AG04449 (cell line): Measurements from ENCODE around the gene CRELD1.
"Not testable (repeated sequence)": the region's sequence is repeated elsewhere in the genome, so short reads cannot be mapped to it uniquely, and the experiment has no call there.

Source experiments
- CTCF ChIA-PET: fragments of 350-600 bp; formaldehyde crosslinking; extraction: SDS; loops from one replicate; lab custom pipeline; 2021; ENCODE audit warnings: antibody characterized with exemption; lab: Yijun Ruan, JAX
- POLR2A ChIA-PET: fragments of 400-600, 350-600 bp; formaldehyde crosslinking; extraction: SDS; loops from one replicate; lab custom pipeline; 2020; ENCODE audit warnings: antibody characterized with exemption, inconsistent platforms; lab: Yijun Ruan, JAX
- DNase-seq: peaks from one replicate; pipeline ENCODE4 v3.0.0-alpha.2; 2010; ENCODE audit warnings: low read depth, low spot score
- H3K4me3 ChIP-seq: 2 replicates; pipeline ENCODE4 v1.5.1; 2011; ENCODE audit warnings: low read depth, mild to moderate bottlenecking, control low read depth, low read length
- TF ChIP-seq, protein P1 (sequence below): IDR thresholded peaks from one replicate; pipeline ENCODE4 v1.5.1; 2011; ENCODE audit warnings: mild to moderate bottlenecking, moderate library complexity, low read length, control low read depth, inconsistent platforms; ENCODE audit not compliant: insufficient read depth; ENCODE audit errors: missing control alignments

The CRELD1 gene

DNA sequence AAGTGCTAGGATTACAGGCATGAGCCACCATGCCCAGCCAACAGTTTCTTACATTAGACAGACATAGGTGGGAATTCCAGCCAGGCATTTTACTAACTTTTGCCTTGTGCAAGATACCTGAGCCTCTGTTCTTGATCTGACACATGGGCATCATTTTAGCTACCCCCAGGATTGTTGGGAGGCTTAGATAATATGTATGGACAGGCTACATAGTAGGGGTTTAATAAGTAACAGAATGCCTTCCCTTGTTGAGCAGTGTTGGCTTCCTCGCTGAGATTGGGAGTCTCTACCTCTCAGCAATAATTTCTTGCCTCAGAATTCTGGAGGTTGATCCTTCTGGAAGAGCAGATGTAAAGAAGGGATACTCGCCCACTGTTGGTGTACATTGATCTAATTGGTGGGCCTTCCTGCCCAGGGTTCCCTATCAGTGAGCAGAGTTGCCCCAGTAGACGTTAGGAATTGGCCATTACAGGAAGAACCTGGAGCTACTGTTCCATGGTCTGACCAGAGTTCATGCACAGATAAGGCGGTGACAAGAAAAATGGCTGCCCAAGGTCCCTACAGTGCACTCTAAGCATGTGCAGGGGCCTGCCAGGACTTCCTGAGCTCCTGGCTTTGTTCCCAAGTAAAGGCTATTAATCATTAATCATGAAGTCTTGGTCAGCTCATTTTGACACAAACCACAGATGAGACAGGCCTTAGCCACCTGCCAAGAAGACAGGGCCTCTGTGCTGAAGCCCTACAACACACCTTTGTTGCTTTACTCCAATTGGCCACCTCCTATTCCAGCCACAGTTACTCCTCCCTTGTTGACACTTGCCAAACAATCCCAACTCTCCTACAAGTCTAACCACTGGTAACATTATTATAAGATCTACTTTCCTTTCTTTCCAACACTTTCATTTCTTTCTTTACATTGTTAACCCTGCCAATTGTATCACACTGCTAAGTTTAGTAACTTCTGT is 35.9 kb upstream of the CRELD1 start:
- CTCF ChIA-PET, result interaction anchor here (0.9 kb wide), 1 partner anchor 35 kb away, joined by 4 read pairs; no protein-coding TSS in a partner anchor
- TF ChIP-seq, protein P1, sequence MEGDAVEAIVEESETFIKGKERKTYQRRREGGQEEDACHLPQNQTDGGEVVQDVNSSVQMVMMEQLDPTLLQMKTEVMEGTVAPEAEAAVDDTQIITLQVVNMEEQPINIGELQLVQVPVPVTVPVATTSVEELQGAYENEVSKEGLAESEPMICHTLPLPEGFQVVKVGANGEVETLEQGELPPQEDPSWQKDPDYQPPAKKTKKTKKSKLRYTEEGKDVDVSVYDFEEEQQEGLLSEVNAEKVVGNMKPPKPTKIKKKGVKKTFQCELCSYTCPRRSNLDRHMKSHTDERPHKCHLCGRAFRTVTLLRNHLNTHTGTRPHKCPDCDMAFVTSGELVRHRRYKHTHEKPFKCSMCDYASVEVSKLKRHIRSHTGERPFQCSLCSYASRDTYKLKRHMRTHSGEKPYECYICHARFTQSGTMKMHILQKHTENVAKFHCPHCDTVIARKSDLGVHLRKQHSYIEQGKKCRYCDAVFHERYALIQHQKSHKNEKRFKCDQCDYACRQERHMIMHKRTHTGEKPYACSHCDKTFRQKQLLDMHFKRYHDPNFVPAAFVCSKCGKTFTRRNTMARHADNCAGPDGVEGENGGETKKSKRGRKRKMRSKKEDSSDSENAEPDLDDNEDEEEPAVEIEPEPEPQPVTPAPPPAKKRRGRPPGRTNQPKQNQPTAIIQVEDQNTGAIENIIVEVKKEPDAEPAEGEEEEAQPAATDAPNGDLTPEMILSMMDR, result no peak
- no peak overlapping the region for H3K4me3 ChIP-seq
- no peak for DNase-seq
- POLR2A ChIA-PET, result no interaction called here

DNA sequence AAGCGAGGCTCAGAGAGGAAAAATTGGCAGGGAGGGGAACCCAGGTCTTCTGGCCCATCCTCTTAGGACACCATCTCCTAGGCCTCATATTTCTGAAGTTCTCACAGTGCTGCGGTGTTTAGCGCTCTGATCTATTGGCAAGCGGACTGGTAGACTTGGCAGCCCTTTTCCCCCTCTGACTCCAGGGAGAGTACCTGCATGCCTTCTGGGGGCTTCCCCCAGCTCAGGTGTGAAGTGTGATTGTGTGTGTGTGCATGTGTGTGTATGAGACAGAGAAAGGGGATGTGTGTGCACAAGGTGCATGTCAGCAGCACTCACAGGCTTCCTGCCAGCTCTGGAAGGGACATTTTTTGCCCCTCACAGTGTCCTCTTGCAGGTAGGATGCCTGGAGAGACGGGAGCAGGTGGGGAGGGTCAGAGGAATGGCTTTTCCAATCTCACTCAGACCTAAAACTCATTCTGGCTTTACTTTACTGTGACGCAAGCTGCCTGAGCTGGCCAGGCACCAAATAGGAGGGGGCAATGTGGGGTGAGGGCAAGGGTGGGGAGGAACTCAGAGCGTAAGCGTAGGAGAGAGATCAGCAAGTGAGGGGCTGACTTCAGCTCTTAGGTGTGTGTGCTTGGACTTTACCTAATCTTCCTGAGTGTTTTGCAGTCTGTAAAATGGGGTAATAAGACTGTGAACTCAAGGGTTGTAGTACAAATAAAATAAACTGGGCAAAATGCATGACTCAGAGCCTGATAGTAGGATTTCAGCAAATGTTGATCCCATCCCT is 35.0 kb upstream of the CRELD1 start:
- no peak for DNase-seq
- H3K4me3 ChIP-seq, result no peak overlapping the region
- POLR2A ChIA-PET, result no interaction called here
- CTCF ChIA-PET, result interaction anchor here (0.9 kb wide), 1 partner anchor 34 kb away, joined by 4 read pairs; no protein-coding TSS in a partner anchor
- TF ChIP-seq, protein P1, result no peak

DNA sequence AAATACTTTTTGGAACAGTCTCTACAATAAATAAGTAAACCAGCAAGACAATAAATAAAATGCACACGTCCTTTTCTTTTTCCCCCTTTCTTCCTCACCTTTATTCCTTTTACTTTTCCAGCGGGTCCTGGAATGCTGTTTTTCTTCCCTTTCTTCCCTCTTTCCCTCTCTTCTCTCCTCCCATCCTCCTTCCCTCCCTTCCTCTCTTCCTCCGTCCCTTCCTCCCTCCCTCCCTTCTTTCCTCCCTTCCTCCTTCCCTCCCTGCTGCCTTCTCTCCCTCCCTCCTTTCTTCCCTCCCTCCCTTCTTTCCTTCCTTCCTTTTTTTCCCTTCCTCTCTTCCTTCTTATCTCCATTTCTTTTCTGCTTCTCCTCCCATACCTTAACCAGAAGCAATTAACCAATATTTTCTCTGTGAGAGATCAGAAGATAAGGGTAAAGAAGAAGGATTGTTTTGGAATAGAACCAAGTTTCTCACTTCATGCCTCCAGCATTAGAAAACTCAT is 34.3 kb upstream of the CRELD1 start:
- TF ChIP-seq, protein P1, result no peak
- no peak for DNase-seq
- ChIA-PET POLR2A (no interaction called here), CTCF (no interaction called here)
- no peak overlapping the region for H3K4me3 ChIP-seq

DNA sequence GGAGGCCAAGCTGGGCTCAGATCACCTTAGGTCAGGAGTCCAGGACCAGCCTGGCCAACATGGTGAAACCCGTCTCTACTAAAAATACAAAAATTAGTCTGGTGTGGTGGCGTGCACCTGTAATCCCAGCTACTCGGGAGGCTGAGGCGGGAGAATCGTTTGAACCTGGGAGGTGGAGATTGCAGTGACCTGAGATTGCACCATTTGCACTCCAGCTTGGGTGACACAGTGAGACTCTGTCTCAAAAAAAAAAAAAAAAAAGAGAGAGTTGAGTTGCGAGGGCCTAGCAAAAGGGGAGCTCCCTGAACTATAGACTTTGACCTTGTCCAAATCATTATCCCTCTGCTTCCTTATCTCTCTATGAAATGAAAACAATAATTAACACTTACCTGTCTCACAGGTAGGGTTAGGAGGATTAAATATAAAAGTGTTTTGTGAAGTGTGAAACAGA is 32.6 kb upstream of the CRELD1 start:
- CTCF ChIA-PET, POLR2A ChIA-PET, DNase-seq, H3K4me3 ChIP-seq: not testable (repeated sequence)

DNA sequence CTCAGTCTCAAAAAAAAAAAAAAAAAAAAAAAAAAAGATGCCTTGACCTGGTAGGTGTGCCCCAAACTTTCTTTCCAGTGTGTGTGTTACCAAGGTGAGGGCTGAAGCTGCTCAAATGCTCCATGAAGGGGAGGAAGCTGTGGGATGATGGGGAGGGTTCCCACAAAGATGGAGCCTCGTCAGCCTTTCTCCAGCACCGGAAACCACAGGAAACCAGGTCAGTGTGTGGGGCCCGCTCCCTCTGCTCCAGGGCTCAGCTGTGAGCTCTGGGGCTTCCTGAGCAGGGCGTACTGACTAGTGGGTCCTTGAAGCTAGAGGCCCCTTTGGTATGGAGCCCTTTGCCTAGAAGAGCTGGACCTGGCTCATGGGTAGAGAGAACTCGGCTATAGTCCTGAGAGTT is 31.7 kb upstream of the CRELD1 start:
- DNase-seq, result no peak

More for the DNA sequence above, 31.7 kb upstream of the CRELD1 start:
- CTCF ChIA-PET, result interaction anchor here (0.9 to 2.6 kb wide), 5 partner anchors 10 to 45 kb away, joined by 4 to 16 read pairs (median 5); partner anchors contain the start of gene JAGN1
- H3K4me3 ChIP-seq, result no peak overlapping the region
- TF ChIP-seq, protein P1, result no peak
- POLR2A ChIA-PET, result interaction anchor here (1.0 to 2.7 kb wide), 2 partner anchors 11 to 44 kb away, joined by 3 to 10 read pairs; partner anchors contain the start of gene JAGN1
